AG04450 (cell line): ENCODE data around the gene GNS. TPM values are rescaled to one million over a fixed set of nuclear protein-coding genes. Genes with fewer than 3 reads are reported as not detected.

ENCODE experiments used
- CTCF ChIA-PET: fragments of 300-600, 350-600 bp; formaldehyde crosslinking; extraction: SDS; loops from one replicate; lab custom pipeline; 2022; ENCODE audit warnings: antibody characterized with exemption, inconsistent platforms; lab: Charles Lee
- POLR2A ChIA-PET: fragments of 350-600 bp; formaldehyde crosslinking; extraction: SDS; loops from one replicate; lab custom pipeline; 2021; ENCODE audit warnings: antibody characterized with exemption, inconsistent platforms; lab: Yijun Ruan, JAX
- DNase-seq: peaks from one replicate; pipeline ENCODE4 v3.0.0-alpha.2; 2011; ENCODE audit warnings: low read depth, low spot score
- H3K27ac ChIP-seq: one replicate; pipeline ENCODE4 v1.5.1; 2012; ENCODE audit warnings: low read depth, low read length, control low read depth
- H3K27me3 ChIP-seq: one replicate; pipeline ENCODE4 v1.6.0; 2012; ENCODE audit warnings: low read length; ENCODE audit not compliant: control insufficient read depth, insufficient read depth
- H3K4me3 ChIP-seq: 2 replicates; pipeline ENCODE4 v1.5.1; 2011; ENCODE audit warnings: mild to moderate bottlenecking, low read depth, low read length, control low read depth
- H3K9me3 ChIP-seq: 2 replicates; pipeline ENCODE4 v1.5.1; 2012; ENCODE audit warnings: low read length; ENCODE audit not compliant: control insufficient read depth, insufficient read depth
- CTCF ChIP-seq: IDR thresholded peaks from 2 replicates; pipeline ENCODE4 v1.5.1; 2011; ENCODE audit warnings: low read depth, low read length, control low read depth, inconsistent platforms
- polyA plus RNA-seq: library from polyadenylated mRNA; depleted of rRNA; stranded (reverse); fragments of >200 nt; gene quantifications from 2 replicates; pipeline ENCODE4 v1.2.3, GENCODE V29; 2011

The GNS gene
- polyA plus RNA-seq, 1 experiment = 212 TPM

- DNase-seq = no peak
- peak overlapping the region; percentile 54 for H3K27ac ChIP-seq
- CTCF ChIA-PET = interaction anchor here (1.3 kb wide), 1 partner anchor 124 kb away, joined by 8 read pairs; no protein-coding TSS in a partner anchor
These were observed 85.6 kb downstream of the GNS start for GRCh38 chr12:64673490-64674169.

GRCh38 chr12:64672925-64673409 is 86.2 kb downstream of the GNS start:
- no peak for DNase-seq
- ChIA-PET CTCF (interaction anchor here (1.1 to 1.3 kb wide), 2 partner anchors 123 to 124 kb away, joined by 3 to 8 read pairs; no protein-coding TSS in a partner anchor), POLR2A (no interaction called here)
- Histone ChIP-seq H3K9me3 (no peaks in the 10 kb centered on the region), H3K4me3 (no peak overlapping the region), H3K27me3 (no peaks in the 10 kb centered on the region), H3K27ac (peak overlapping the region; percentile 31)
- 0 out of 2 replicates have a peak, but pooled peaks have one; percentile 2 for TF ChIP-seq CTCF

More at GRCh38 chr12:64673490-64674169, 85.6 kb downstream of the GNS start:
- Histone ChIP-seq H3K9me3 (no peaks in the 10 kb centered on the region), H3K4me3 (no peak overlapping the region), H3K27me3 (no peaks in the 10 kb centered on the region)
- TF ChIP-seq CTCF = no peak
- POLR2A ChIA-PET = no interaction called here

- POLR2A ChIA-PET = no interaction called here
- H3K27me3 ChIP-seq = no peaks in the 10 kb centered on the region
- TF ChIP-seq CTCF = no peak
- H3K9me3 ChIP-seq = no peaks in the 10 kb centered on the region
- CTCF ChIA-PET = interaction anchor here (1.1 kb wide), 1 partner anchor 122 kb away, joined by 3 read pairs; no protein-coding TSS in a partner anchor
- H3K4me3 ChIP-seq = no peak overlapping the region
- DNase-seq = no peak
- H3K27ac ChIP-seq = no peak overlapping the region
These were observed 87.5 kb downstream of the GNS start for GRCh38 chr12:64671681-64672080.

GRCh38 chr12:64670919-64671639 is 88.1 kb downstream of the GNS start:
- no peak for DNase-seq
- no peak overlapping the region for H3K4me3 ChIP-seq
- H3K27me3 ChIP-seq = no peaks in the 10 kb centered on the region
- H3K27ac ChIP-seq = no peak overlapping the region
- TF ChIP-seq CTCF = no peak
- H3K9me3 ChIP-seq = no peaks in the 10 kb centered on the region
- POLR2A ChIA-PET = interaction anchor here (1.2 kb wide), 1 partner anchor 62 kb away, joined by 3 read pairs; no protein-coding TSS in a partner anchor
- CTCF ChIA-PET = interaction anchor here (0.5 to 1.6 kb wide), 2 partner anchors 26 to 67 kb away, joined by 3 to 6 read pairs; no protein-coding TSS in a partner anchor
